GM19324 (cell line): ENCODE data around the gene URI1.
"Not testable (repeated sequence)": the region's sequence is repeated elsewhere in the genome, so short reads cannot be mapped to it uniquely, and the experiment has no call there.

Experiments
- ATAC-seq: cut with Tn5 transposase; IDR thresholded peaks from one replicate; pipeline ENCODE4 v1.9.1; 2021; ENCODE audit warnings: mild to moderate bottlenecking, moderate library complexity; ENCODE audit not compliant: unreplicated experiment, low FRiP score

The URI1 gene

DNA sequence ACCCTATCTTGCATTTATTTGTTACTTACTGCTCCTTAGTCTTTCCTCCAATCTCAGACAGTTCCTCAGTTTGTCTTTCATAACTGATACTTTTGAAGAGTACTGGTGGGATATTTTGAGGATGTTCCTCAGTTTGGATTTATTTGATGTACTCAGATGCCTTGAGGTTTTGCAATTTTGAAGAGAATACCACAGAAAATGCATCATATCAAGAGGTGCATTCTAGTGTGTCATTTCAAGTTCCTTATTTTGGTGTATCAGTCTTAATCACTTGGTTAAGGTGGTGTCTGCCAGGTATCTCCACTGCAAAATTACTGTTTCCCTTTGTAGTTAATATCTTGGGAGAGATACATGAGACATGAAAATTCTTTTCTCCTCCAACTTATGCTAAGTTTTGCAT, 75.1 kb downstream of the URI1 start:
- ATAC-seq: no peak

DNA sequence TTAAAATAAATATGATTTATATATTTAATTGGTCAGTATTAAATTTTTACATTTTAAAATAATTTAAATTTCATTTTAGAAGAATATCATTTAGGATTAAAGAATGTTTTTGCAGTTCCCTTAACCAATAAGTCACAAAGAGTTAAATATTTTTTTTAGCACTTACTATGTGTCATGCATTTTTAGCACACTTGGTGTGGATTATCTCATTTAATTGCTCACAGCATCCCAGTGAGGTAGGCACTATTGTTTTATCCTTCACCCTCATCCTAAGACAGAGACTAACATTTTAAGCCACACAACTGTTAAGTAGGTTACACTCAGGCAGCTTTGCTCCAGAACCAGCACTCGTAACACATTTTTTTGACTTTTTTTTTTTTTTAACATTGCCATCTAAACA, 78.2 kb downstream of the URI1 start:
- no peak for ATAC-seq

DNA sequence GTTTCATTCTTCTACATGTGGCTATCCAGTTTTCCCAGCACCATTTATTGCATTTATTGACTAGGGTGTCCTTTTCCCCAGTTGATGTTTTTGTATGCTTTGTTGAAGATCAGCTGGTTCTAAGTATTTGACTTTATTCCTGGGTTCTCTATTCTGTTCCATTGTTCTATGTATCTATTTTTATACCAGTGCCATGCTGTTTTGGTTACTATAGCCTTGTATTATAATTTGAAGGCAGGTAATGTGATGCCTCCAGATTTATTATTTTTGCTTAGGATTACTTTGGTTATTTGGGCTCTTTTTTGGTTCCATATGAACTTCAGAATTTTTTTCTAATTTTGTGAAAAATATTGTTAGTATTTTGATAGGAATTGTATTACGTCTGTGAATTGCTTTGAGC, 80.6 kb downstream of the URI1 start:
- ATAC-seq: no peak

DNA sequence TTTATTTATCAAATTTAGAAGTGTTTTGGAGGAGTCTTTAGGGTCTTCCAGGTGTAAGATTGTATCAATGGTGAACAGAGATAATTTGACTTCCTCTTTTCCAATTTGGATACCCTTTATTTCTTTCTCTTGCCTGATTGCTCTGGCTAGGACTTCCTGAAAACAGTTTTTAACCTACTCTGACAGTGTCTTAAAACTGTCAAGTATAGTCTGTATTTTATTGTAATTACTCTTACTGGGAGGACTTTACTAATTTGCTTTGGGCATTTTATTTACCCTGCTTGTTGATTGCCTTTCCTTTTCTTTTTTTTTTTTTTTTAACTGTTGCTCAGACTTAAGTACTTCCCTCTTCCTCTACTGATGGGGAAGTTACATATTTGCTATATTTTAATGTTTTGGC, 81.3 kb downstream of the URI1 start:
- no peak for ATAC-seq

DNA sequence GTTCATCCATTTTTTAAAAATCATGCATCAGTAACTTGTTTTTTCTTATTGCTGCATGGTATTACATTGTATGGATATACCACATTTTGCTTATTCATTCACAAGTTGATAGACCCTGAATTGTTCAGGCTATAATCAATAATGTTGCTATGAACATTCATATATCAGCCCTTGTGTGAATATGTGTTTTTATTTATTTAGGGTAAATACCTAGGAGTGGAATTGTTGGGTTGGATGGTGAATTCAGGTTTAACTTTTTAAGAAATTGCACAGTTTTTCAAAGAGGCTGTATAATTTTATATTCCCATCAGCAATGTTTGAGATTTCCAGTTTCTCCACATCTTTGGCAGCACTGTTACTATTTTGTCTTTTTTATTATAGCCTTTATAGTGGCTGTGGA, 82.1 kb downstream of the URI1 start:
- ATAC-seq: no peak

DNA sequence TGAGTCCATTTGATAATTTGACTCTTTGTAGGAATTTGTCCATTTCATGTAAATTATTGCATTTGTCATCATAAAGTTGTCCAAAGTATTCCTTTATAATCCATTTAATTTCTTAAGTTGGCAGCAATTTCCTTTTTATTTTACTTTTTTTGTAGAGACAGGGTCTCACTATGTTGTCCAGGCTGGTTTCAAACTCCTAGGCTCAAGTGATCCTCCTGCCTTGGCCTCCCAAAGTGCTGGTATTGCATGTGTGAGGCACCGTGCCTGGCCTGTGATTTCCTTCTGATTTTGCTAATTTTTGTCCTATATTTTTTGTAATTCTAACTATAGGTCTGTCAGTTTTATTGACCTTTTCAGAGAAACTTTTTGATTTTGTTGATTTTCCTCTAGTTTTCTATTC, 84.9 kb downstream of the URI1 start:
- ATAC-seq: no peak

DNA sequence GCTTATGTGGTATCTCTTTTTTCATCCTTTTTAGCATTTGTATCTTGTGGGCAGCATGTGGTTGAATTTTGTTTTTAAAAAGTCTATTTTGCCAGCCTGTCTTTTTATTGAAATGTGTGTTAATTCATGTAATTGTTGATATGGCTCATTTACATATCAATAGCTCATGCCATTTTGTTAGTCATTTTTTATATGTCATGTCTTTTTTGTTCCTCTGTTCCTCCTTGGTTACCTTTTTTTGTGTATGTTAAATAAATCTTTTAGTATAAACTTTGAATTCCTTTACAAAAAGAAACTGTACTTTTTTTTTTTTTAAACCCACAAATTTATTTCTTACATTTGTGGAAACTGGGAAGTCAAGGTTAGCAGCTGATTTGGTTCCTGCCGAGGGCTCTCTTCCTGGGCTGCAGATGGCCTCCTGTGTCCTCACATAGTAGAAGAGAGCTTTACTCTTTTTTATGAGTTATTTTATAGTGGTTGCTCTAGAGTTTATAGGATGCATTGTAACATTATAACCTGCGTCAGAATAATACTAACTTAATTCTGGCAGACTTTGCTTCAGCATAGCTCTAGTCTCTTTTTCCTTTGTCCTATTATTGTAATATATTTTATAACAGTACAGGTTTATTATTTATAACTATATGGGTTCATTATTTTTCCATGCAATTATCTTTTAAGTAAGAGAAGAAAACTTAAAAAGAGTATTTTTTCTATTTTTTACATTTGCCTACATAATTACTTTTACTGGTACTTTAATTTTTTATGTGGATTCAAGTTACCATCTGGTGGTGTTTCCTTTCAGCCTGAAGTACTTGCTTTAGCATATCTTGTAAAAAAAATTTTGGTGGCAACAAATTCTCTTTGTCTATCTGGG, 86.3 kb downstream of the URI1 start:
- ATAC-seq: no peak

DNA sequence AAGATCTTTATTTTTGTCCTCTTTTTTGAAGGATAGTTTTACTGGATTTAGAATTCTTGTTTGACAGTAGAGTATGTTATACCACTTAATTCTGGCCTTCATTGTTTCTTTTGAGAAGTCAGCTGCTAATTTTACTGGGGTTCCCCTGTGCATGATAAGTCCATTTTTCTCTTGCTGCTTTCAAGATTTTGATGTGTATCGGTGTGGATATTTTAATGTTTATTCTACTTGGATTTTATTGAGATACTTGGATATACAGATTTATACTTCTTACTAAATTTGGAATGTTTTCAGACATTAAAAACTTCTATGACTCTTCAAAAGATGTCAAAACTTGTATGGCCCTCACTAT, 86.9 kb downstream of the URI1 start:
- ATAC-seq: no peak

DNA sequence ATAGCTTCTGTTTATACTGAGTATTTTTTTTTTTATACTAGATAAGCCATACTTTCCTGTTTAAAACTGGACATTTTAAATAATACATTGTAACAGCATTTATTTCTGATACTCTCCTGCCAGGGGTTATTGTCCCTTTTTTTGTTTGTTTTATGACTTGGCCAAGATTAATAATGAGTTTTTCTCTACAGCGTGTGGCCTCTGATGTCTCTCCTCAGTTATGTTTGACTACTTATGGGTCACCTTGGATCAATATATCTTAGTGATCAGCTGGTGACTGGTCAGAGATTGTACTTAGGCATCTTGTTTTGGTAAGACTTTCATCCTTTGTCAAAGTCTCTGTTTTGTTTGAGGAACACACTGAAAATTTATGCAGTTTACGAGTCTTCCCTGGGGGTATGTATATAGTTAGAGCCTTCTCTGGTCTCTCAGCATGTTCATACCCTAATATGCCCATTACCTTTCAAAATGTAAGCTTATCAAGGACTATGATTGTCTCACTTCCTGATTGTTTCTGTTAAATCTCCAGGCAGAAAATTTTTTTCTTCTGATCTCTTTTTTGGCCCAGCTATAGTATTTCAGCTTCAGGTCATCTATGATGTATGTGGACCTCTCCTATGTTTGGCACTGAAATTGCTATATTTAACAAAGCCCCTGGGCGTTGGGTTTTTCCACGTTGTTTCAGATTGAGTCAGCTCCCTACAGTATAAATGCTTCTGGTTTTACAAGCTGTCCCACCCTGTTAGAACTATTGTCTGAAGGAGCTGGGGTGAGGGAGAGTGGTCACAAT, 87.9 kb downstream of the URI1 start:
- no peak for ATAC-seq

DNA sequence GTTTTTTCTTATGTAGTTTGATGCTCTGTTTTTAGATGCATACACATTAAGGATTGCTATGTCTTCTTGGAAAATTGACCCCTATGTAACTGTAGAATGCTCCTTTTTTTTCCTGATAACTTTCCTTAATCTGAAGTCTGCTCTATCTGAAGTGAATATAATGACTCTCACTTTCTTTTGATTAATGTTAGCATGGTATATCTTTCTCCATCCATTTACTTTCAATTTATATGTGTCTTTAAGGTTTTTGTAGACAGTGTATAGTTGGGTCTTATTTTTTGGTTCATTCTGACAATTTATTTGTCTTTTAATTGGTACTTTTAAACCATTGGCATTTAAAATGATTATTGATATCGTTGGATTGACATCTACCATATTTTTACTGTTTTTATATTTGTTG, 92.3 kb downstream of the URI1 start:
- no peak for ATAC-seq

DNA sequence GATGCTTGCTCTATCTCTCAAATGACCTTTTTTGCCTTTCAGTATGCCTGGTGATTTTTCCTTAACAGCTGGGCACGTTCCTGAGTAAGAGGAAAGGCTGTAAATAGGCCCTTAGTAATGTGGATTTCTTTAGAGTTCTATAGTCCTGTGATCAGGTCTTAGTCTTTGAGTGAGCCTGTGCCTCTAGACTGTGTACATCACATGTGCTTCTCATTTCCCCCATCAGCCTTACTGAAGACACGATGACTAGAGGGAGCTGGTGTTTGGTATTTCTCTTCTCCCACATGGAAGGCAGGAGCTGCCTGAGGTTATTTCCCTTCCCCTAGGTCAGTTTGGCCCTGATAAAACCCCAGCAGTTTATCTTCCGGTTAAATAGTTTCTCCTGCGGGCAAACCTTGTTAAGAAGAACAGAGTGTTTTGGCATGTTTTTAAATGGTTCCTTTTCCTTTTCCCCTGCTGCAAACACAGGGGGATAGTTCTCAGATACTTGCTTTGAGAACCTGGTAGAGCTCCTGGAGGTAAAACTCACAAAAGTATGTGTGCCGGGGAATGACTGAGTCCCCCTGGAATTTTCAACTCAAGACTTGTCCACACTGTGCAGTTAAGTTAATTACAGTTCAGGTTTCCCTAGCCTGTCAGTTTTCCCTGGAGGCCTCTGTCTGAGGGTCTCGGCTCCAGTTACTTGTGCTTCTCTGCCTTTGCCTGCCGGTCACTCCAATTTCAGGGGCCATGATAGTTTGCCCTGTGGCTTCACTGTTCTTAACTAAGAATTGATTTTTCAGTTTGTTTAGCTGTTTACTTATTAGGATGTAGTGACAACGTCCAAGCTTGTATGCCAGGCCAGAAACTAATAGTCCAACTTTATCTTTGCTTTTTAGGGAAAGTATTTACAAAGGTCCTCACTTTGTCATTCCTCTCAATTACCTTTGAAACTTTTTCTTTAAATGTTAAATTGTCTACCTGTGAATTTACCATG, 94.4 kb downstream of the URI1 start:
- no peak for ATAC-seq

DNA sequence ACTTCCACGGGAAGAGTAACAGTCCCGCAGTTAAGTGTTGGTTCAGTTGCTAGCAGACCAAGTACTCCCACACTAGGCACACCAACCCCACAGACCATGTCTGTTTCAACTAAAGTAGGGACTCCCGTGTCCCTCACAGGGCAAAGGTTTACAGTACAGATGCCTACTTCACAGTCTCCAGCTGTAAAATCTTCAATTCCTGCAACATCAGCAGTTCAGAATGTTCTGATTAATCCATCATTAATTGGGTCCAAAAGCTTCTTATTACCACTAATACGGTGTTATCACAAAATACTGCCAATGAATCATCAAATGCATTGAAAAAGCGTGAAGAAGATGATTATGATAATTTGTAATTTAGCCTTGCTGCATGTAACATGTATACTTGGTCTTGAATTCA, 95.8 kb downstream of the URI1 start:
- ATAC-seq: no peak

DNA sequence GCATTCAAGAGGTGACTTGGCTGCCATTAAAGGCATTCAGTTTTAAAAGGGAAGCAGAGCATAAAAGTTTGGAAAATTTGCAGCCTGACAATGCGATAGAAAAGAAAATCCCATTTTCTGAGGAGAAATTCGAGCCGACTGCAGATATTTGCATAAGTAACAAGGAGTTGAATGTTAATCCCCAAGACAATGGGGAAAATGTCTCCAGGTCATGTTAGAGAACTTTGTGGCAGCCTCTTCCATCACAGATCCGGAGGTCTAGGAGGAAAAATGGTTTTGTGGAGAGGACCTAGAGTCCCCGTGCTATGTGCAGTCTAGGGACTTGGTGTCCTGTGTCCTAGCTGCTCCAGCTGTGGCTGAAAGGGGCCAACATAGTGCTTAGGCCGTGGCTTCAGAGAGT, 99.9 kb downstream of the URI1 start:
- not testable (repeated sequence) for ATAC-seq

DNA sequence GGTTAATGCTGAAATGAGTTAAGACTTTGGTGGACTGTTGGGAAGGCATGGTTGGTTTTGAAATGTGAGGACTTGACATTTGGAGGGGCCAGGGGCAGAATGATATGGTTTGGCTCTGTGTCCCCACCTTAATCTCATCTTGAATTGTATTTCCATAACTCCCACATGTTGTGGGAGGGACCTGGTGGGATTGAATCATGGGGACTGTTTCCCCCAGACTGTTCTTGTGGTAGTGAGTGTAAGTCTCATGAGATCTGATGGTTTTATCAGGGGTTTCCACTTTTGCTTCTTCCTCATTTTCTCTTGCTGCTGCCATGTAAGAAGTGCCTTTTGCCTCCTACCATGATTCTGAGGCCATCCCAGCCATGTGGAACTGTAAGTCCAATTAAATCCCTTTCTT, 101.0 kb downstream of the URI1 start:
- not testable (repeated sequence) for ATAC-seq

DNA sequence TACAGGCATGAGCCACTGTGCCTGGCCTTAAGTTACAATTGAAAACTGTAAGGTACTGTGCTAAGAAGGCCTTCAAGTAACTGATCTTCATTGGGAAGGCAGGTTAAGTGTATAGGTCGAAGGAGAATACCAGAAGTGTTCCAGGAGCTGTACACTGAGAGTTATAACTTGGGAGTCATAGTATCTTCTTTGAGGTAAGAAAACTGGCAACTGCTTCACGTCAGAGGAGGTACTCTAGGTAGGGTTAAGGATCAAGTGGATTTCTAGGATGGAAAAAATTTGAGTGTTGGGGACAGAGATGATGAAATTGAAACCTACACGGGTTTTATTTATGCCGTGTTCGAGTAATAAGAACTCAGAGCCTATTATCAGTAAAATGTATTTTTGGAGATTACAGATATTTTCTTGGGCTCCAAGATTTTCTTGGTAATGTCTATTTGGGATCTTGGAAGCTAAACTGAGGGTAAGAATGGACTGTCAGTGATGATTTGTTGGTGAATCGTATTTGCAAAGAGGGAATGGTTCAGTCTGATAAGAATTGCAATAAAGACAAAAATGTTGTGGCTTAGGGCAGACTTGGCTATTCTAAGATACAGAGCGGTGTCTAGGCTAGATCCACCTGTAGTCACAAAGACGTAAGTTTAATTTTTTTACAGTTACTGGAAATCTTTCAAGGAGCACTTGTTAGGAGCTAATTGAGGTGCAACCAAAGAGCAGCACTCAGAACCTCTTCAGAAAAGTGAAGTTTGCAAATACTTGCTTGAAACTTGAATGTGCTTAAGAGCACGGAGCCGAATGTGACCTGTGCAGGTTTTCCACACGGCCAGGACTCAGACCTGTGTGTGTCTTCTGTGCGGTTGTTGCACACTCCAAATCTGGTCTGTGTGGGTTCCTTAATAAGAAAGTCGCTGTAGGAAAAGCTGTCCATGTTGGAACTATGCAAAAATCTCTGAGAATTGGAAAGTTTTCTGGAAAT, 102.5 kb downstream of the URI1 start:
- ATAC-seq: no peak

DNA sequence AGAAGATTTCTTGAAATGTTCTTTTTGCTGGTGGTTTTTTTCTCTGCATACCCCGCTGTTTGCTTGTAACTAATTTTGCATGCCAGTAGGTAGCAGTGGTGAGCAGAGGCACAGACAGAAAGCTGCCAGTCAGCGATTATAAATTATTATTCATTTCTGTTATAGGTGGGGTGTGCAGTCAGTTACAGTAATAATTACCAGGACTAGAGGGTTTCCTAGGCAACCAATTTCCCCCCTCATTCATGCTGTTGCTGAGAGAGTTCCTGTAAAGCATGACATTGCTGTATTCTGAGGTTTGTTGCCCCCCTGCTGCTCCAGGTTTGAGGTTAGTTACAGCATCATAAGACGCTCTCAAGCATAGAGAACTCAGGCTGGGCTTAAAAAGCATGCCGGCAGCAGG, 104.5 kb downstream of the URI1 start:
- ATAC-seq: no peak

DNA sequence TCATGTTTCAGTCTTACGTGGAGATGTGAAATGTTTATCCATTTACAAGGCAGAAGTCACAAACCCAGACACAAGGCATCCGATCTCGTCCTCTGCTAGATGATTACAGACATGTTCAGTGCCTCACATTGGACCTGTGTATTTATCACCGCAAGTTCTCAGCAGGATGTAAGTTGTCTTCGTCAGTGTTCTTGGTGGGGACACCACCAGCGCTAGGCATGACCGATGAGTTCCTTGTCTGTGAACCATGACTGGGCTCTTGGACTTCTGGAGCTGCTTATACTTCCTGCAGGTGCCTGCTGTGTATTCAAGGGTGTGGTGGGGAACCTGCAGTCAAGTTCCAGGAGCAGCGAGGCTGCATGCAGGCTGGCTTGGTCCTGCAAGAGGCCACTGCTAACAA, 105.4 kb downstream of the URI1 start:
- no peak for ATAC-seq

DNA sequence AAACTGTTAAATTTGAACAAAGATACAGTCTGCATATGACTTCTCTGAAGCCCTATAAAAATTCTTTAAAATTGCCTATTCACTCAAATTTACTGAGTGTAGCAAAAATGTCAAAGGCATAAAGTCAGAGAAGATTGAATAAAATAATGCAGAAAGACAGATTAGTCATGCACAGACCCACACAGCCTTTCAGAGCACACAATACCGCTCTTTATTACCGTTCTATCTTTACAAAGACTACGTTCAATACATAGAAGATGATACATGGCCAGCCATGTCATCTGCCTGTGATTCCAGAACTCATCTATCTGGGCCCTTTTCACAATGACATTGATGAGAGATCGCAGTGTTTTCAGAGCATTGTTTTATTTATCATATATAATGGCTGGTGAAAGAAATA, 107.2 kb downstream of the URI1 start:
- ATAC-seq: no peak

DNA sequence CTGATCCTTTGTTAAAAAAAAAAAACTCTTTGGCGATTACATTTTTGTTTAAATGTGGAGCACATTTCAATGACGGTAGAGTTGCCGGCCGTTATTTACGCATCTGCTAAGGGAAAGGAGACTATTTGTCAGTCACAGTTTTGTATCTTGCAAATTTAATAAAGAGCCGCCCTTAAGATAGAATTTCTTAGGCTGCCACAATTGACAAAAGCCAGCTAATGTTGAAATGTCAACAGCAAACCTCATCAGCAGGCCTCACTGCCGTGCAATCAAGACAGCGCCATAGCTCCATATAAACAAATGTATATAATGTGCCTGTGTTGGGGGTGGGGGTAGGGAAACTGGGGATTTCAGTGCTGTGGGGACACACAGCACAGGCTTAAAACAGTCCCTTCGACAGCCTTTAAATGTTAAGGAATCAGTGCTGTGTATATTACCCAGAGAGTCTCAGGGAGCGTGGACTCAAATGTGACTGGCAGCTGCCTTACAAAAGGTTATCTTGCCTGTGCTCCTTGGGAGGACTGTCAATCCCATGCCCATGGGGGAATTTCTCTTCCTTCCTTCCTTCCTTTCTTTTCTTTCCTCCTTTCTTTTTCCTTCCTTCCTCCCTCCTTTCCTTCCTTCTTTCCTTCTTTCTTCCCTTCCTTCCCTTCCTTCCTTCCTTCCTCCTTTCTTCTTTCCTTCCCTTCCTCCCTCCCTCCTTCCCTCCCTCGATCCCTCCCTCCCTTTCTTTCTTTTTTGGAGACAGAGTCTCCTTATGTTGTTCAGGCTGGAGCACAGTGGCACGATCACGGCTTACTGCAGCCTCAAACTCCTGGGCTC, 108.0 kb downstream of the URI1 start:
- ATAC-seq: no peak
